ENCODE results near the gene SULT6B1.

SULT6B1 gene

GRCh38 chr2:37146062-37146461 lies 42.4 kb downstream of the SULT6B1 start:
- DNase-seq, result no peak

- no peak for DNase-seq
Observed at GRCh38 chr2:37143974-37144373, 44.5 kb downstream of the SULT6B1 start.

GRCh38 chr2:37142546-37142945 lies 45.9 kb downstream of the SULT6B1 start:
- no peak for DNase-seq

- DNase-seq, result no peak
Observed at GRCh38 chr2:37132914-37133313, 55.6 kb downstream of the SULT6B1 start.

- DNase-seq, result no peak
Observed at GRCh38 chr2:37125416-37125815, 63.1 kb downstream of the SULT6B1 start.

- no peak for DNase-seq
Observed at GRCh38 chr2:37119157-37119556, 69.3 kb downstream of the SULT6B1 start.

Measured in activated gamma-delta T cell treated with Interleukin-2 at 50 U/mL for 16 hours (primary cell).